IMR-90 (cell line): ENCODE results near the gene RPS19. TPM values are rescaled to one million over a fixed set of nuclear protein-coding genes. Genes with fewer than 3 reads are reported as not detected.

Experiments
- ATAC-seq: fragments of 200-7000 bp; cut with Tn5 transposase; 2 replicates; pipeline ENCODE4 v1.9.1; 2020; ENCODE audit warnings: low read depth, mild to moderate bottlenecking, moderate library complexity
- BruUV-seq: library from RNA; stranded (reverse); fragments of 400-500 nt; replicated peaks from 2 replicates; lab custom pipeline; 2021; lab: Mats Ljungman, UMichigan
- CTCF ChIA-PET: fragments of 300-600 bp; formaldehyde crosslinking; extraction: SDS; loops from one replicate; lab custom pipeline; 2021; ENCODE audit warnings: antibody characterized with exemption; lab: Yijun Ruan, JAX
- POLR2A ChIA-PET: fragments of 300-600 bp; sonication (Branson Sonifier 250); formaldehyde crosslinking; loops from one replicate; lab custom pipeline; 2022; ENCODE audit warnings: antibody characterized with exemption; ENCODE audit not compliant: unreplicated experiment; lab: Charles Lee
- DNase-seq: peaks from one replicate; pipeline ENCODE4 v3.0.0; 2013
- H2AFZ ChIP-seq: replicated peaks from 2 replicates; pipeline ENCODE3; 2013; ENCODE audit warnings: low read length, mild to moderate bottlenecking; ENCODE audit not compliant: poor library complexity
- H2AK5ac ChIP-seq: 2 replicates; pipeline ENCODE4 v1.6.1; 2013; ENCODE audit warnings: low read depth, low read length, inconsistent platforms
- H2AK9ac ChIP-seq: replicated peaks from 2 replicates; pipeline ENCODE3; 2013; ENCODE audit warnings: mild to moderate bottlenecking, low read depth, low read length, moderate library complexity; ENCODE audit not compliant: poor library complexity
- H2BK120ac ChIP-seq: 2 replicates; pipeline ENCODE4 v1.6.1; 2013; ENCODE audit warnings: low read depth, low read length, inconsistent platforms
- H2BK15ac ChIP-seq: 3 replicates; pipeline ENCODE4 v1.6.1; 2013; ENCODE audit warnings: low read depth, low read length, inconsistent platforms
- H2BK20ac ChIP-seq: 2 replicates; pipeline ENCODE4 v1.6.1; 2013; ENCODE audit warnings: low read depth, mild to moderate bottlenecking, inconsistent platforms, low read length, moderate library complexity
- H2BK5ac ChIP-seq: 2 replicates; pipeline ENCODE4 v1.6.1; 2013; ENCODE audit warnings: mild to moderate bottlenecking, low read depth, low read length, inconsistent platforms; ENCODE audit not compliant: poor library complexity, severe bottlenecking
- H3K14ac ChIP-seq: replicated peaks from 2 replicates; pipeline ENCODE4 v1.6.1; 2013; ENCODE audit warnings: low read depth, low read length, inconsistent platforms
- H3K18ac ChIP-seq: 2 replicates; pipeline ENCODE4 v1.6.1; 2013; ENCODE audit warnings: low read depth, low read length, control low read depth
- H3K23ac ChIP-seq: 2 replicates; pipeline ENCODE4 v1.6.1; 2013; ENCODE audit warnings: low read depth, low read length, inconsistent platforms
- H3K27ac ChIP-seq: 2 replicates; pipeline ENCODE4 v1.5.1; 2013; ENCODE audit warnings: mild to moderate bottlenecking, control low read depth, low read length; ENCODE audit not compliant: insufficient read depth
- H3K27me3 ChIP-seq: 2 replicates; pipeline ENCODE4 v1.6.1; 2013; ENCODE audit warnings: low read length; ENCODE audit not compliant: control insufficient read depth, insufficient read depth
- H3K36me3 ChIP-seq: 2 replicates; pipeline ENCODE4 v1.6.1; 2013; ENCODE audit warnings: low read length, mixed read lengths; ENCODE audit not compliant: control insufficient read depth, insufficient read depth
- H3K4ac ChIP-seq: 2 replicates; pipeline ENCODE4 v1.6.1; 2013; ENCODE audit warnings: low read depth, low read length, inconsistent platforms
- H3K4me1 ChIP-seq: 2 replicates; pipeline ENCODE4 v1.6.1; 2013; ENCODE audit warnings: low read length, mixed read lengths; ENCODE audit not compliant: control insufficient read depth, insufficient read depth
- H3K4me2 ChIP-seq: 2 replicates; pipeline ENCODE4 v1.6.1; 2013; ENCODE audit warnings: low read depth, mild to moderate bottlenecking, control low read depth, low read length, moderate library complexity
- H3K4me3 ChIP-seq: 2 replicates; pipeline ENCODE4 v1.5.1; 2013; ENCODE audit warnings: low read depth, mild to moderate bottlenecking, control low read depth, low read length, moderate library complexity; ENCODE audit not compliant: insufficient read depth
- H3K56ac ChIP-seq: 2 replicates; pipeline ENCODE4 v1.6.1; 2013; ENCODE audit warnings: low read length, inconsistent platforms; ENCODE audit not compliant: insufficient read depth; ENCODE audit errors: extremely low read depth
- H3K79me1 ChIP-seq, 2 experiments: 2 replicates each; pipeline ENCODE4 v1.6.1; 2013; ENCODE audit warnings: low read length in 2 of 2, inconsistent platforms in 1 of 2, low read depth in 1 of 2
- H3K9ac ChIP-seq: 2 replicates; pipeline ENCODE4 v1.6.1; 2013; ENCODE audit warnings: low read depth, low read length, control low read depth
- H3K9me1 ChIP-seq: 2 replicates; pipeline ENCODE4 v1.6.1; 2013; ENCODE audit warnings: low read length, inconsistent platforms; ENCODE audit not compliant: insufficient read depth
- H3K9me3 ChIP-seq: 2 replicates; pipeline ENCODE4 v1.6.1; 2013; ENCODE audit warnings: low read length; ENCODE audit not compliant: control insufficient read depth, insufficient read depth
- H4K20me1 ChIP-seq: 2 replicates; pipeline ENCODE4 v1.6.1; 2013; ENCODE audit warnings: low read length, inconsistent platforms; ENCODE audit not compliant: insufficient read depth
- H4K5ac ChIP-seq: 2 replicates; pipeline ENCODE4 v1.6.1; 2013; ENCODE audit warnings: mild to moderate bottlenecking, low read depth, low read length, control low read depth
- H4K8ac ChIP-seq, 2 experiments: 2 replicates each; pipeline ENCODE4 v1.6.1; 2013; ENCODE audit warnings: low read depth in 2 of 2, low read length in 2 of 2, control low read depth in 1 of 2, inconsistent platforms in 1 of 2
- H4K91ac ChIP-seq: 2 replicates; pipeline ENCODE4 v1.6.1; 2013; ENCODE audit warnings: low read depth, low read length, inconsistent platforms; ENCODE audit not compliant: insufficient read depth
- BHLHE40 ChIP-seq: fragments of 150-350 bp; IDR thresholded peaks from 2 replicates; pipeline ENCODE4 v1.6.1; 2016; ENCODE audit warnings: mild to moderate bottlenecking, low read depth, low read length
- CEBPB ChIP-seq: IDR thresholded peaks from 2 replicates; pipeline ENCODE4 v1.6.1; 2012; ENCODE audit warnings: low read depth, low read length, improper control_type of control experiment
- CHD1 ChIP-seq: IDR thresholded peaks from 2 replicates; pipeline ENCODE4 v1.6.1; 2012; ENCODE audit warnings: low read depth, low read length, improper control_type of control experiment
- MAFK ChIP-seq: IDR thresholded peaks from 2 replicates; pipeline ENCODE4 v1.6.1; 2012; ENCODE audit warnings: low read depth, low read length, improper control_type of control experiment
- MAZ ChIP-seq: IDR thresholded peaks from 2 replicates; pipeline ENCODE4 v1.6.1; 2012; ENCODE audit warnings: low read depth, mild to moderate bottlenecking, low read length, improper control_type of control experiment, moderate library complexity, borderline replicate concordance
- MXI1 ChIP-seq: IDR thresholded peaks from 2 replicates; pipeline ENCODE4 v1.6.1; 2012; ENCODE audit warnings: low read depth, mild to moderate bottlenecking, low read length, moderate library complexity, borderline replicate concordance
- NFE2L2 ChIP-seq: fragments of 150-350 bp; IDR thresholded peaks from 2 replicates; pipeline ENCODE4 v1.6.1; 2016; ENCODE audit warnings: low read depth, mild to moderate bottlenecking, low read length
- RCOR1 ChIP-seq: IDR thresholded peaks from 2 replicates; pipeline ENCODE4 v1.6.1; 2012; ENCODE audit warnings: mild to moderate bottlenecking, low read length, improper control_type of control experiment; ENCODE audit not compliant: insufficient replicate concordance
- RFX5 ChIP-seq: IDR thresholded peaks from 2 replicates; pipeline ENCODE4 v1.8.0; 2012; ENCODE audit warnings: low read depth, mild to moderate bottlenecking, low read length, moderate library complexity
- SMC3 ChIP-seq: fragments of 150-350 bp; IDR thresholded peaks from 2 replicates; pipeline ENCODE4 v1.6.1; 2016; ENCODE audit warnings: low read depth, mild to moderate bottlenecking, antibody characterized with exemption, low read length, moderate library complexity
- WGBS, 2 experiments: methylation state at CpG; one replicate each; pipeline versions ENCODE4 v1.1.5 to v1.1.7; 2013; ENCODE audit warnings: missing lambda C conversion rate in 2 of 2; ENCODE audit not compliant: insufficient read length in 1 of 2; ENCODE audit errors: extremely low coverage in 2 of 2; 5-methylcytosine and 5-hydroxymethylcytosine counted together
- dilution Hi-C: fragments of 300-500 bp; cut with HindIII; formaldehyde crosslinking; loops from one replicate; pipeline ENCODE4 v1.14.3; 2018; ENCODE audit warnings: low sequenced_read_pairs; ENCODE audit not compliant: unreplicated experiment
- in situ Hi-C: fragments of 300-500 bp; cut with MboI; formaldehyde crosslinking; loops from 3 replicates; pipeline ENCODE4 v1.14.3; 2019; ENCODE audit warnings: low sequenced_read_pairs, inconsistent platforms, mixed read lengths
- intact Hi-C: fragments of 100-400 bp; cut with micrococcal nuclease; formaldehyde crosslinking; loops from 2 replicates; pipeline ENCODE4 v1.10.0; 2022
- polyA plus RNA-seq, 3 experiments: library from polyadenylated mRNA; depleted of rRNA; stranded (reverse); fragments of >200 nt; gene quantifications; 2 replicates each; pipeline ENCODE4 v1.2.3, GENCODE V29; 2012; ENCODE audit warnings: low replicate concordance in 1 of 3
- total RNA-seq: library from RNA; depleted of rRNA; stranded (reverse); fragments of >200 nt; gene quantifications from 2 replicates; pipeline ENCODE4 v1.2.3, GENCODE V29; 2012
- TF ChIP-seq, protein P1 (sequence below): fragments of 150-350 bp; IDR thresholded peaks from 2 replicates; pipeline ENCODE4 v1.6.1; 2016; ENCODE audit warnings: low read depth, mild to moderate bottlenecking, low read length, moderate library complexity, borderline replicate concordance
- TF ChIP-seq, protein P2 (sequence below): conservative IDR thresholded peaks from 2 replicates; pipeline ENCODE4 v1.5.1; 2012; ENCODE audit warnings: mild to moderate bottlenecking, low read depth, low read length, improper control_type of control experiment

The RPS19 gene
- total and polyA plus RNA-seq, 2 of the 4 experiments (the other 2 are of a cell fraction) = 230 to 3,988 TPM

DNA sequence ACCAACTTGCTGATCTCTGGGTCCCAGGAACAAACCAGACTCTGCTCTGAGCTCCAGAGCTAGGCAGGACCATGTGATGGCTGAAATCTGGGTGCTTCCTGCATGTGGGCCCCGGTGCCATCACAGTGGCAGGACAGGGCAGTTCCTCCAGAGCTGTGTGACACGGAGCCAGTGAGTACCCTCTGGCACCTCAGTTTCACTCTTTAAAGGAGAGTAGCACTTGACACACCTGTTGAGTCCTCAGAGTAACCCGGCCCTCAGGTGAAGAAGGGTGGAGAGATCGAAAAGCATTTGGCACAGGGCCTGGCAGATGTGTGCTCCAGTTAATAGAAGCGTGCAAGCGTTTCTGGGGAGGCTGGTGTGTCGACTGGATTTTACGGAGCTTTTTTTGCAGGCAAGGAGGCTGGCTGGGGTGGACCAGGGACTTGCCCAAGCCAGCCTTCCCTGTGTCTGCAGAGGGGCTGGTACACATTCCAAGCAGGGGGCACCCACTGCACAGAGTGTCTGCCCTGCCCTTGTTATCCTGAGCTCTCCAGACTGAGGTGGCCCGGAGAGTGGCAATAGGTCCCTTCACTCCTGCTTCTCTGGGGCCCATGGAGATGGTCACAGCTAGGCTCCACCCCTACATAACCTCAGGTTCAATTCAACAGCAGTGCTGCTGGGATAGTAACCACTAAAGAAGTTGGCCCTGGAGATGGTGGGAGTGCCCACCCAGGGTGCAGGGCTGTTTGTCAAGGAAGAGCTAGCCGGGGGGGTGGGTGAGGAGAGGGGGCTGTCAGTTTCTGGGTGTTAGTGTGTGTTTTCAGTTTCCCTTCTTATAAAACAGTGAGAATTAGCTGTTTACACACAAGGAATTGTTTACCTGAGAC lies 8.3 kb downstream of the RPS19 start:
- Histone ChIP-seq H2AK5ac (no peak overlapping the region), H3K79me1 (peaks cover 22 to 59% of the 10 kb centered on the region in 2 experiments), H2BK5ac (no peak overlapping the region), H2BK120ac (no peak overlapping the region), H3K4me3 (no peak overlapping the region), H2BK15ac (no peak overlapping the region), H2AK9ac (peak overlapping the region; percentile 85), H3K4me1 (peaks cover 3% of the 10 kb centered on the region; the same call in 1 of the 2 replicates), H4K8ac (no peak overlapping the region), H3K9ac (no peak overlapping the region), H2AFZ (no peak overlapping the region), H3K36me3 (peaks cover 72% of the 10 kb centered on the region), H4K20me1 (peaks cover 98% of the 10 kb centered on the region), H3K9me3 (no peaks in the 10 kb centered on the region), H3K4me2 (no peak overlapping the region), H3K27me3 (no peaks in the 10 kb centered on the region), H3K56ac (no peak overlapping the region), H3K9me1 (peaks cover 10% of the 10 kb centered on the region; the same call in 1 of the 2 replicates), H3K27ac (no peak overlapping the region), H2BK20ac (no peak overlapping the region), H3K23ac (no peak overlapping the region), H4K91ac (no peak overlapping the region), H4K5ac (no peak overlapping the region), H3K4ac (no peak overlapping the region), H3K14ac (no peak overlapping the region), H3K18ac (no peak overlapping the region)
- in situ Hi-C loops (no loop called here), intact Hi-C loops (no loop called here), dilution Hi-C loops (no loop called here)
- POLR2A ChIA-PET = no interaction called here
- ATAC-seq = no peak
- no peak for DNase-seq
- no TSS peak for BruUV-seq
- WGBS, 2 experiments = 88% methylated on average over 9 of the region's 10 CpGs; no CpG with 5 or more reads in 1 of the 2 experiments
- CTCF ChIA-PET = no interaction called here
- no peak for TF ChIP-seq MXI1
- no peak for TF ChIP-seq BHLHE40
- no peak for TF ChIP-seq SMC3
- TF ChIP-seq RFX5 = no peak
- TF ChIP-seq MAZ = no peak
- no peak for TF ChIP-seq CHD1
- TF ChIP-seq, protein P1, sequence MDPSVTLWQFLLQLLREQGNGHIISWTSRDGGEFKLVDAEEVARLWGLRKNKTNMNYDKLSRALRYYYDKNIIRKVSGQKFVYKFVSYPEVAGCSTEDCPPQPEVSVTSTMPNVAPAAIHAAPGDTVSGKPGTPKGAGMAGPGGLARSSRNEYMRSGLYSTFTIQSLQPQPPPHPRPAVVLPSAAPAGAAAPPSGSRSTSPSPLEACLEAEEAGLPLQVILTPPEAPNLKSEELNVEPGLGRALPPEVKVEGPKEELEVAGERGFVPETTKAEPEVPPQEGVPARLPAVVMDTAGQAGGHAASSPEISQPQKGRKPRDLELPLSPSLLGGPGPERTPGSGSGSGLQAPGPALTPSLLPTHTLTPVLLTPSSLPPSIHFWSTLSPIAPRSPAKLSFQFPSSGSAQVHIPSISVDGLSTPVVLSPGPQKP = no peak
- no peak for TF ChIP-seq NFE2L2
- TF ChIP-seq, protein P2, sequence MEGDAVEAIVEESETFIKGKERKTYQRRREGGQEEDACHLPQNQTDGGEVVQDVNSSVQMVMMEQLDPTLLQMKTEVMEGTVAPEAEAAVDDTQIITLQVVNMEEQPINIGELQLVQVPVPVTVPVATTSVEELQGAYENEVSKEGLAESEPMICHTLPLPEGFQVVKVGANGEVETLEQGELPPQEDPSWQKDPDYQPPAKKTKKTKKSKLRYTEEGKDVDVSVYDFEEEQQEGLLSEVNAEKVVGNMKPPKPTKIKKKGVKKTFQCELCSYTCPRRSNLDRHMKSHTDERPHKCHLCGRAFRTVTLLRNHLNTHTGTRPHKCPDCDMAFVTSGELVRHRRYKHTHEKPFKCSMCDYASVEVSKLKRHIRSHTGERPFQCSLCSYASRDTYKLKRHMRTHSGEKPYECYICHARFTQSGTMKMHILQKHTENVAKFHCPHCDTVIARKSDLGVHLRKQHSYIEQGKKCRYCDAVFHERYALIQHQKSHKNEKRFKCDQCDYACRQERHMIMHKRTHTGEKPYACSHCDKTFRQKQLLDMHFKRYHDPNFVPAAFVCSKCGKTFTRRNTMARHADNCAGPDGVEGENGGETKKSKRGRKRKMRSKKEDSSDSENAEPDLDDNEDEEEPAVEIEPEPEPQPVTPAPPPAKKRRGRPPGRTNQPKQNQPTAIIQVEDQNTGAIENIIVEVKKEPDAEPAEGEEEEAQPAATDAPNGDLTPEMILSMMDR = no peak
- TF ChIP-seq MAFK = no peak
- no peak for TF ChIP-seq CEBPB
- TF ChIP-seq RCOR1 = no peak
